Loucy (cell line): Measurements from ENCODE around the gene STX11.

Experiments
- CTCF ChIP-seq: fragments of 200-600 bp; sonication (generic); conservative IDR thresholded peaks from 2 replicates; pipeline ENCODE4 v1.5.1; 2014; ENCODE audit warnings: mild to moderate bottlenecking, antibody characterized with exemption, low read length
- EZH2phosphoT487 ChIP-seq: fragments of 200-600 bp; IDR thresholded peaks from 2 replicates; pipeline ENCODE4 v1.6.1; 2018; ENCODE audit warnings: antibody characterized with exemption, mild to moderate bottlenecking, moderate library complexity, borderline replicate concordance

DNA sequence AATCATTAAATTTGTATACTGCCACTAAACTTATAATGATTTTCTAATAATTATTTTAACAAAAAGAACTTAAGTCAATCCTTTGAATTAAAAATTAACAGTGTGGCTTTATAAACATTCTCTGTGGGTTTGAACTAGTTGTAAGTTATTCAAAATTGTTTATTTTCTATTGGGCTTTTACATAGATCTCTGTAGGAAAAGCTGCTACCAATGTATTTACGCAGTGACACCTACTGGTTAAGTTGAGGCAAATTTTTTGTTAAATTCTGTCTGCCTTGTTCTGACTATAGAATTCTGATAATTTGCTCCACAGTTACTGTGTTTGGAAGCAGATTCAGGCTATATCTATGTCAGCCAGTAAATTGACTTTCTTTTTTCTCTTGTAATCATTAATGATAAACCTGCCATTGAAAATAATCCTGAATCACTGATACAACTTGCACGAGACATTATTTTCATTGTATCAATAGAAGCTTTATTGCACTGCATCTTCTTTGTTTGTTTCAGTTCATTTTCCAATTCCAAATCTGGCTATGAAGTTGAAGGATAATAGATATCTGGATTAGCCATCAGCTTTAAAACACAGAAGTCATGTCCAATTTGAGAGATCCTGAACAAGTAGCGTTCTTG, 68.9 kb downstream of the STX11 start:
- peak; percentile 80 for TF ChIP-seq CTCF
- TF ChIP-seq EZH2phosphoT487 = no peak
